Effector memory CD8-positive, alpha-beta T cell (primary cell): ENCODE measurements around the gene ZBTB46.

ENCODE experiments used
- ATAC-seq: fragments of 150-1000 bp; cut with Tn5 transposase; replicated peaks from 2 replicates; pipeline ENCODE4 v1.10.0; 2021; ENCODE audit warnings: mild to moderate bottlenecking, moderate library complexity
- DNase-seq, 3 experiments: peaks; one replicate each; pipeline ENCODE4 v3.0.0; 2021
- H3K27ac Mint-ChIP-seq, 2 donors: one replicate each; pipeline ENCODE4 v1.8.0; 2022; ENCODE audit warnings: mild to moderate bottlenecking in 2 of 2, mixed read lengths in 2 of 2, moderate library complexity in 2 of 2
- H3K27me3 Mint-ChIP-seq, 2 donors: one replicate each; pipeline ENCODE4 v1.8.0; 2022; ENCODE audit warnings: mixed read lengths in 2 of 2
- H3K36me3 Mint-ChIP-seq: one replicate; pipeline ENCODE4 v1.8.0; 2022; ENCODE audit warnings: mild to moderate bottlenecking, moderate library complexity, mixed read lengths; ENCODE audit not compliant: insufficient read depth
- H3K4me1 Mint-ChIP-seq, 2 donors: one replicate each; pipeline ENCODE4 v1.8.0; 2022; ENCODE audit warnings: low read depth in 2 of 2, mixed read lengths in 2 of 2
- H3K4me3 Mint-ChIP-seq, 2 donors: one replicate each; pipeline ENCODE4 v1.8.0; 2022; ENCODE audit warnings: mild to moderate bottlenecking in 2 of 2, mixed read lengths in 2 of 2, moderate library complexity in 2 of 2
- H3K9me3 Mint-ChIP-seq, 2 donors: one replicate each; pipeline ENCODE4 v1.8.0; 2022; ENCODE audit warnings: mixed read lengths in 2 of 2

ZBTB46 gene

DNA sequence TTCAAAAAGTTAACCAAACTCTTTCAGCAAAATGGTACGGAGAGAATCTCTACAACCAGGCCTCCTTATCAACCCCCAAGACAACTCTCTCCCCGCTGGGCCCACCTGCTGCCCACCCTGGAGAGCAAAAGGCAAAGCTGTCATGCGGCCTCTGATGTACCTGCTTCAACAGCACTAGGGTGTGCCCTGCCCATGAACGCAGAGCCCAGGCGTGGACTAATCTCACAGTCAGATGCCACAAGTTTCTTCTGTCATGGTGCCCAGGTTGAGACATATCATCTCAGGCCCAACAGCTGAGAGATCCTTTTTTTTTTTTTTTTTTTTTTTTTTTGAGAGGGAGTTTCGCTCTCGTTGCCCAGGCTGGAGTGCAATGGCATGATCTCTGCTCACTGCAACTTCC, 65.2 kb downstream of the ZBTB46 start:
- Mint-ChIP-seq H3K4me3 (no peak overlapping the region), H3K27me3 (peaks cover 0 to 7% of the 10 kb centered on the region in 2 donors), H3K27ac (no peak overlapping the region), H3K9me3 (no peaks in the 10 kb centered on the region), H3K36me3 (no peaks in the 10 kb centered on the region), H3K4me1 (peaks cover 0 to 2% of the 10 kb centered on the region in 2 donors)
- ATAC-seq (no peak), DNase-seq (no peak)

DNA sequence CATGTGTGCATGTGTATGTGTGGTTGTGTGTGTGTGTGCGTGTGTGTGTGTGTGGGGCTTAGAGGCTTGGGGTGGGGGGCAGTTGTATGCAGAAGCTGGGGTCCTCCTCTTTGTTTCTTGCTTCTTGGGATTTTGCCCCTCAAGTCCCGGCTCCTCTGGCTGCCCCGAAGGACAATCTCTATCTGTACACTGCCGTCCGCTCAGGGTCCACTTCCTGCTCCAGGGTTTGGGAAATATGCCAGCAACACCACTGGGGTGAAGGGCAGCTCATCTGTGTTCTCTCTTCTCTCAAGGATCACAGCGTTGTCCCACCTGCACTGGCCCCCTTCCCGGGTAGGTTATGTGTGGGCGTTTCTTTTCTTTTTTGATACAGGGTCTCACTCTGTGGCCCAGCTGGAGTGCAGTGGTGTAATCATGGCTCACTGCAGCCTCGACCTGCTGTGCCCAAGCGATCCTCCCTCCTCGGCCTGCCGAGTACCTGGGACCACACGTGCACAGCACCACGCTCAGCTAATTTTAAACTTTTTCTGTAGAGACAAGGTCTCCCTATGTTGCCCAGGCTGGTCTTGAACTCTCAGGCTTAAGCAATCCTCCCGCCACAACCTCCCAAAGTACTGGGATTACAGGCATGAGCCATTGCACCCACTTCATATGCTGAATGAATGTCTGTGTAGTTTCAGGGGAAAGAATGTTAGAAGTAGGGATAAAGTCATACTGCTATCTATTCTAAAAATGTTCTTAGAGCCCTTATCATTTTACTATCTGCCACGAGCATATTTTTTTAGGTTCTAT, 65.8 kb downstream of the ZBTB46 start:
- H3K27me3 Mint-ChIP-seq: peaks cover 0 to 7% of the 10 kb centered on the region in 2 donors
- DNase-seq (no peak), ATAC-seq (no peak)
- H3K4me1 Mint-ChIP-seq: peaks cover 0 to 2% of the 10 kb centered on the region in 2 donors
- H3K27ac Mint-ChIP-seq: no peak overlapping the region
- no peaks in the 10 kb centered on the region for H3K9me3 Mint-ChIP-seq
- H3K4me3 Mint-ChIP-seq: no peak overlapping the region
- no peaks in the 10 kb centered on the region for H3K36me3 Mint-ChIP-seq

DNA sequence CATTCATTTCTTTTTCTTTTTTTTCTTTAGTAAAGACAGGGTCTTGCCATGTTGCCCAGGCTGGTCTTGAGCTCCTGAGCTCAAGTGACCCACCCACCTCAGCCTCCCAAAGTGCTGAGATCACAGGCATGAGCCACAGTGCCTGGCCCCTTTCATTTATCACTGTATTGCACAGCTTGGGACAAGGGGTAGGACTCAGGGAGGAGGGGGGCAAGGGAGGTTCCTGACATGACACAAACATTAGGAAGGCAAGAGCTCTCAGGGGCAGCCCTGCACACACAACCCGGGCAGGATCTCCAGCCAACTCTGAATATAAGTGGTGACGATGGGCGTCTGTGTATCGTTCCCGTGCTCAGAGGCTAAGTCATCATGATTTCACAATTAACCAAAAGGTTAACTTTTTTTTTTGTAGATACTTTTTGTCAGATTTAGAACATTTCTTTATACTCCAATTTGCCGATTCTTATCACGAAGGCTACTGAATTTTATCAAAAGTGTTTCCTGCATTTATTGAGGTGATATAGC, 71.6 kb downstream of the ZBTB46 start:
- ATAC-seq: no peak
- H3K27ac Mint-ChIP-seq: no peak overlapping the region
- H3K36me3 Mint-ChIP-seq: peaks cover 3% of the 10 kb centered on the region
- no peaks in the 10 kb centered on the region for H3K27me3 Mint-ChIP-seq
- peak overlapping the region in 1 of 2 donors; percentile 2 for H3K4me3 Mint-ChIP-seq
- DNase-seq: no peak
- H3K4me1 Mint-ChIP-seq: peaks cover 26% of the 10 kb centered on the region in 2 donors
- H3K9me3 Mint-ChIP-seq: no peaks in the 10 kb centered on the region

DNA sequence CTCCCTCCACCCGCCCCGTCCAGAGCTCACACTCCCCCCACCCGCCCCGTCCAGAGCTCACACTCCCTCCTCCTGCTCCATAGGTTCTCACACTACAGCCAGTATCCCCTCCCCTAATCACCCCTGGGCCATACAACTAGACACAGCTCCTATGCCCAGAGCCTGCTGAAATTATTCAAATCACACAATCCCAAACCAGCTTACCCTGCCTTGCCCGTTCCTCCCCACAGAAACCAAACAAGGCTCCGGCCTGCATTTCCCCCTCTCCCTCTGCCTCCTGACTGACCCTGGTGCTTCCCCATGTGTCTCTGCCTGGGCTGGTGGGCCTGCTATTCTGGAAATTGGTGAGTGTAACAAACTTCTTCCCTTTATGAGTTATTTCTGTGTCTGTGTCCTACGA, 72.9 kb downstream of the ZBTB46 start:
- Mint-ChIP-seq H3K27ac (peak overlapping the region in 1 of 2 donors; percentile 49), H3K4me1 (peaks cover 26 to 28% of the 10 kb centered on the region in 2 donors), H3K9me3 (no peaks in the 10 kb centered on the region), H3K36me3 (peaks cover 3% of the 10 kb centered on the region), H3K4me3 (no peak overlapping the region), H3K27me3 (no peaks in the 10 kb centered on the region)
- no peak for DNase-seq
- ATAC-seq: no peak

DNA sequence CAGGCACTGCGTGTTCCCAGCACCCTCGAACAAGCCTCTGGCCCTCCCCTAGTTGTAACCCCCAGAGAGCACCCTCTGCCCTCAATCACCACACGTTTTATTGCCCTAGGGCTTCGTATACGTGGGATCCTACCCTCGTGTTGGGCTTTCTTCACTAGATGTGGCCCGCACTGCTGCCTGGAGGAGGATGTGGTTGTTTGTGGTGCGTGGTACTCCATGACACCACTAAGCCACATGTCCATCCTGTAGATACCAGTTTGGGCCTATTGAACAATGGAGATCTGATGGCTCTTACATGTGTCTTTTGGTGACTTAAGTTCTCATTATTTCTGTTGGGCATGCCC, 74.4 kb downstream of the ZBTB46 start:
- DNase-seq: peak; percentile 31 to 39 (median 37)
- peak overlapping the region; percentile 33 to 47 for H3K27ac Mint-ChIP-seq

DNA sequence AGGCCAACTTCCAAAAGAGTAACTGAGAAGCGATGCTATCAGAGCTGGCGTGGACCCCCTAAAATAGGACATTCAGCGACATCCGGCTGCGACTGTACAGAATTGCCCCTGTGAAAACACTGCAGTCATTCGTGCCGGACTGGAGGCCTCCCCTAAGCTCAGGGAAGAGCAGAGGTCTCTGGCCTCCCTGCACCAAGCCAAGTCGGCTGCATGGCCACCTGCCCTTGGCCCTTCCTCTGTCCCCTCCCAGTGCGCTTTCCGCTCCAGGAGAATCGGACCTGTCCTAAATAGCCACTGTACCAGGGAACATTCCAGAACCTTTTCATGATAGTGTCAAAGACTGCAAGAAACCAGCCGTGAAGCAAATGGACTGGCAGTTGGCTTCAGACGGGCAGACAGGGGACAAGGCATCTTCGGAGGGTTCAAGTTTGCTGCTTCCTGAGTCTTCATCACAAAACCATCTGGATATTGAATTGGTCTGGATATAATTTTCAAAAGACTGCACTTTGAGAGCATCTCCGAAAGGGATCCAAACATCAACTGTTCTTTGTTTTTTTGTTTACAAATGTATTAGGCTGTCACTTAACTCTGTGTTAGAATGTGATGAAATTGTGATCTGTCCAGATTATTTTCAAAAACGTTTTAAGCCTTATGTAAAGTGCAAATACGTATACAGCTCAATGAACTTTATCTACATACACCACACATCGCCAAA, 75.0 kb downstream of the ZBTB46 start:
- Mint-ChIP-seq H3K4me1 (peaks cover 27 to 33% of the 10 kb centered on the region in 2 donors), H3K4me3 (peak overlapping the region; percentile 68), H3K36me3 (peaks cover 3% of the 10 kb centered on the region), H3K27ac (peak overlapping the region; percentile 33 to 47), H3K27me3 (no peaks in the 10 kb centered on the region), H3K9me3 (no peaks in the 10 kb centered on the region)
- ATAC-seq (no peak), DNase-seq (no peak)

More for the DNA sequence above, 74.4 kb downstream of the ZBTB46 start:
- H3K4me1 Mint-ChIP-seq: peaks cover 23 to 30% of the 10 kb centered on the region in 2 donors
- no peaks in the 10 kb centered on the region for H3K9me3 Mint-ChIP-seq
- ATAC-seq: peak; percentile 95
- H3K36me3 Mint-ChIP-seq: peaks cover 3% of the 10 kb centered on the region
- H3K27me3 Mint-ChIP-seq: no peaks in the 10 kb centered on the region
- peak overlapping the region; percentile 68 for H3K4me3 Mint-ChIP-seq

DNA sequence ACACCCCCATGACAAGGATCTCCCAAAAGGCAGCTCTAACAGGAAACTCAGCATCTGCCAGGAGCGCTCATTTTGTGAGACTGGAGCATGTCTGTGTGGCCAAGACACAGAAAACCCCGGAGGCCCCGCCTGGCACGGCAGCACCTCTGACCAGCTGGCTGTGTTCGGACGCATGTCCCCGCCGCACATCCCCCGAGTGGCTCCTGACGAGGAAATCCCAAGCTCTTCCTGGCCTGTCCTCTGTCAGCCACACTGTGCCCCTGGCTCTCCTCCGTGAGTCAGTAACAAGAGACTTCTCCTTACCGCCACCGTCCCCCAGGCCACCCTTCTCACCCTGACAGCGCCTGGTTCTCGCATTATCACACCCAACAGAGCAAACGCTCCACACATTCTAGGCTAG, 77.1 kb downstream of the ZBTB46 start:
- peak overlapping the region in 1 of 2 donors; percentile 60 for H3K27ac Mint-ChIP-seq
- H3K36me3 Mint-ChIP-seq: peaks cover 3% of the 10 kb centered on the region
- no peak overlapping the region for H3K4me3 Mint-ChIP-seq
- H3K9me3 Mint-ChIP-seq: no peaks in the 10 kb centered on the region
- DNase-seq (no peak), ATAC-seq (no peak)
- peaks cover 29 to 41% of the 10 kb centered on the region in 2 donors for H3K4me1 Mint-ChIP-seq
- H3K27me3 Mint-ChIP-seq: no peaks in the 10 kb centered on the region

DNA sequence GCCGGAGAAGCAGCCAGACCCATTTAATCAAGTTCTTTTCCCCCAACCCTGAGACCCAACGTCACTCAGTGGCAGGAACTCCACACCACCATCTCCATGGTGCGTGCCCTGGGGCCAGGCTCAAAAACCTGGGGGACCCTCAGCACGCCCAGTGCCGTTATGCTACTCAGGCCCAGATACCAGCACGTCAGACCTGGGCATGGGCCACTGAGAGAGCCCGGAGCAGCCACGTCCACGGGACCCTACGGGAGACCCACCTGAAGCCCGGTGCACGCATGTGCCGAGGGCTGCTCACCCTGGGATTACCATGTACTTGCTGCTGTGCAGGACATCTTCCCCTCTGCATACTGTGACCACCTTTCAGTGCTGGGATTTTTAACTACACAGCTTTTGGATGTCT, 77.7 kb downstream of the ZBTB46 start:
- H3K27ac Mint-ChIP-seq: peak overlapping the region in 1 of 2 donors; percentile 60
- no peak for DNase-seq
- H3K9me3 Mint-ChIP-seq: no peaks in the 10 kb centered on the region
- peaks cover 33 to 42% of the 10 kb centered on the region in 2 donors for H3K4me1 Mint-ChIP-seq
- peaks cover 3% of the 10 kb centered on the region for H3K36me3 Mint-ChIP-seq
- no peak overlapping the region for H3K4me3 Mint-ChIP-seq
- no peaks in the 10 kb centered on the region for H3K27me3 Mint-ChIP-seq
- no peak for ATAC-seq

DNA sequence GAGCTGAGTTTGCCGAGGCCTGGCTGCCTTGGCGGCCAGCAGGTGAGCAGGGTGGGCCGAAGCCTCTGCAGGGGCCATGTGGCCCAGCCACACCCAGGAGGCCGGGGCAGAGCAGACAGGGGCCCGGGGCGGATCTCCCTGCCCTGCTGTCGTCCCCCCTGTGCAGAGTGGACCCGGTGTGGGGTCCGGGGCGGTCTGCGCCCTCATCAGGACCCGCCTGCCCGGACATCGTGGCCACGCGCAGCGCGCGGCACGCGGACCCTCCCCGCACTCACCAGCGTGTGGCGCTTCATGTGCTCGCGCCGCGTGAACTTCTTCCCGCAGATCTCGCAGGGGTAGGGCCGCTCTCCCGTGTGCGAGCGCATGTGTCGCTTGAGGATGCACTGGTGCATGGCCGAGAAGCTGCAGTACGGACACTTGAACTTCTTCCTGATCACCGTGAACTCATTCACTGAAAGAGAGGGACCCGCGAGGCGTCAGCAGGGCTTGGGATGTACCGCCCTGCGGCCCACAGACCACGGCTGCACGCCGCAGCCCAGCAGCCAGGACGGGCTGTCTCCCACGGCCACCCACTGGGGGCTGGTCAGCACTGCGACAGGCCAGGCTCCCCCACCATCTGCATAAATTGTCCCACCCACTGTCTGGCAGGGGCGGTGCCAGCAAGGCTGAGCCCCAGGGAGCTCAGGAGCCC, 78.5 kb downstream of the ZBTB46 start:
- no peaks in the 10 kb centered on the region for H3K27me3 Mint-ChIP-seq
- no peak for DNase-seq
- H3K9me3 Mint-ChIP-seq: no peaks in the 10 kb centered on the region

DNA sequence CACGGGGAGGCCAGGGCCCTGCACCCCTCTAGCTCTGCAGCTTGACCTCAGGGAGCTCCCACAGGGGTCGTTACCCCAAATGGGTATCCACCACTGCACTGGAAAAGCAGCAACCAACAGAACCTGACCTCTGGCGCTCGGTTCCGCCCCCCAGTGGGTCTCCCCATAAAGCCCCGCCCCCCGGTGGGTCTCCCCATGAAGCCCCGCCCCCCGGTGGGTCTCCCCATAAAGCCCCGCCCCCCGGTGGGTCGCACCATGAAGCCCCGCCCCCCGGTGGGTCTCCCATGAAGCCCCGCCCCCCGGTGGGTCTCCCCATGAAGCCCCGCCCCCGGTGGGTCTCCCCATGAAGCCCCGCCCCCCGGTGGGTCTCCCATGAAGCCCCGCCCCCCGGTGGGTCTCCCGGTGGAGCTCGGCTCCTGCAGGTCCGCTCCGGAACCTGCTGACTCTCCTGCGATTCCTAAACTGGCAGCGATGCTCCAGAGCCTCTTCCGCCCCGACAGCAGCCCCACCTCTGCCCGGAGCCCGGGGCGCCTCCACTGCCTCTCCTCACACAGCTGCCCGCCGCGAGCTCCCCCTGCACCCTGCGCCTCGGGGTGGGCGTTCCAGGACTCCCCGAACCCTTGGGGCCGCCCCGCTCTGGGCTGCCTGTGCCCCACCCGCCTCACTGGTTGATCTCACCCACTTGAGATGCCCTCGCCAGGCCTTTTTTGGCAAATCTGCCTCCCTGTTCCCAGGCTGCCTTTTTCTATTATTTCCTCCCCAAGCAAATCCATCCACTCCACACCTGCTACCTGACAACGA, 79.4 kb downstream of the ZBTB46 start:
- H3K4me1 Mint-ChIP-seq: peaks cover 24 to 29% of the 10 kb centered on the region in 2 donors
- no peaks in the 10 kb centered on the region for H3K27me3 Mint-ChIP-seq
- peak overlapping the region; percentile 68 to 81 for H3K27ac Mint-ChIP-seq
- H3K4me3 Mint-ChIP-seq: peak overlapping the region; percentile 67 to 72
- H3K9me3 Mint-ChIP-seq: no peaks in the 10 kb centered on the region
- DNase-seq: no peak
- ATAC-seq: peak; percentile 17
- H3K36me3 Mint-ChIP-seq: no peaks in the 10 kb centered on the region

More for the DNA sequence above, 78.5 kb downstream of the ZBTB46 start:
- no peaks in the 10 kb centered on the region for H3K36me3 Mint-ChIP-seq
- H3K4me3 Mint-ChIP-seq: no peak overlapping the region
- peaks cover 32 to 38% of the 10 kb centered on the region in 2 donors for H3K4me1 Mint-ChIP-seq
- ATAC-seq: no peak
- no peak overlapping the region for H3K27ac Mint-ChIP-seq

DNA sequence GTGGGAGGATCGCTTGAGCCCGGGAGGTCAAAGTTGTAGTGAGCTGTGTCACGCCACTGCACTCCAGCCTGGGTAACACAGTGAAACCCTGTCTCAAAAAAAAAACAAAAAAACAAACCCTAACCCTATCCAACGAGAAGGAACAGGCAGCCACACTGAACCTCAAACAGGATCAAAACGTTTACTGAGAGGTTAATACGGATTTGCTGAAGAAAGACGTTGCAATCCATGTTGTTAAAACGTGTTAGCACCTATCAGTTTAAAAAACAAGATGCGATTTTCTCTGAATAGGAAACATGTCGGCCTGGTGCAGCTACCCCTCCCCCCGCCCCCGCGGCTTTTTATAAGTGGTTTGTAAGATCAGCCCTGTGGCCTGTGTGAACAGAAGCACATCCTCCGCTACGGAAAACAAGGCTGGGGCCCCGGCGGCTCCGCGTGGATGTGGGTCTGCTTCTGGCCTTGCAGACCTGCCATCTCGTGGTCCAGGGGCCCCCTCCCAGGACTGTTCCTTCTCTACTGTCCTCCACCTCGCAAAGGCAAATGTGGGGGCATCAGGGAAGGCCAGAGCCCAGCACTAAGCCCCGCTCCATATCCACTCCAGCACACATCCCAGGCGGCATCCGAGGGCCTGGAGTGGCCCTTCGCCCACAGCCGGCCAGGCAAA, 80.1 kb downstream of the ZBTB46 start:
- DNase-seq: peak; percentile 41 to 52 (median 46)
- Mint-ChIP-seq H3K9me3 (no peaks in the 10 kb centered on the region), H3K27me3 (no peaks in the 10 kb centered on the region), H3K4me3 (peak overlapping the region; percentile 67 to 72), H3K4me1 (peaks cover 16 to 23% of the 10 kb centered on the region in 2 donors), H3K27ac (peak overlapping the region; percentile 68 to 81), H3K36me3 (no peaks in the 10 kb centered on the region)
- ATAC-seq: peak; percentile 94
